Epidermal melanocyte (primary cell): ENCODE data around the gene SUOX.
A peak's percentile ranks its signal among the peaks of the same experiment; 100 is the strongest.
"Not testable (repeated sequence)": the region's sequence is repeated elsewhere in the genome, so short reads cannot be mapped to it uniquely, and the experiment has no call there.

Experiments used
- DNase-seq: peaks from one replicate; pipeline ENCODE4 v3.0.0; 2011; ENCODE audit warnings: low spot score; ENCODE audit not compliant: insufficient read length

SUOX gene

GRCh38 chr12:56020423-56021184 lies 23.5 kb downstream of the SUOX start, which contains the start of gene IKZF4:
IKZF4 (plus strand) TSS chr12:56021043; CDS start chr12:56021494, 451 bp downstream.
- no peak for DNase-seq

DNA sequence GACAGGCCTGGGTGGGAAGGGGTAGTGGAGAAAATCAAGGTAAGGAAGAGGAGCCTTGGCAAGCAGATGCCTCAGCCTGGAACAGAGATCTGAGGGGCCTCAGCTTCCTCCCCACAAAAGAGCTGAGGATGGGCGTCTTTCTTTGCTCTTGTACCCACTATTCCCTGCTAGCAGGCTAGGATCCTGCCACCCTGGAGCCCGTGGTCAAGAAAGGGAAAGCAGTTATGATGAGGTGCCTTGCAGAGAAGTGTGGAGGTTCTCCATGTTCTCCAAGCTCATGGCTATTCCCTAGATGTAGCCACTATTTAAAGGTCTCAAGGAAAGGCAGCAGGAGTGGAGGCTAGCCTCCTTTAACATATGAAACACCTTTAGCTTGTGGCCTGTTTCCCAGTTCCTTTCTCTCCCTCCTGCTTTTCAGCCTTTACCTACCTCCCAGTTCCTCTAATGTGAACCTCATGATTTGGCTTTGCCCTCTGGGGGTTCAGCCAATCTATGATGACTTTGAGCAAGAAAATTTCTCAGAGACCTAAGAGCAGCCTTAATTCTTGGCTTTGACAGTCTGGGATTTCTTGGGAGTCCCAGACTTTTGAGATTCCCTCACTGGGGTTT lies 24.9 kb downstream of the SUOX start:
- DNase-seq = no peak

DNA sequence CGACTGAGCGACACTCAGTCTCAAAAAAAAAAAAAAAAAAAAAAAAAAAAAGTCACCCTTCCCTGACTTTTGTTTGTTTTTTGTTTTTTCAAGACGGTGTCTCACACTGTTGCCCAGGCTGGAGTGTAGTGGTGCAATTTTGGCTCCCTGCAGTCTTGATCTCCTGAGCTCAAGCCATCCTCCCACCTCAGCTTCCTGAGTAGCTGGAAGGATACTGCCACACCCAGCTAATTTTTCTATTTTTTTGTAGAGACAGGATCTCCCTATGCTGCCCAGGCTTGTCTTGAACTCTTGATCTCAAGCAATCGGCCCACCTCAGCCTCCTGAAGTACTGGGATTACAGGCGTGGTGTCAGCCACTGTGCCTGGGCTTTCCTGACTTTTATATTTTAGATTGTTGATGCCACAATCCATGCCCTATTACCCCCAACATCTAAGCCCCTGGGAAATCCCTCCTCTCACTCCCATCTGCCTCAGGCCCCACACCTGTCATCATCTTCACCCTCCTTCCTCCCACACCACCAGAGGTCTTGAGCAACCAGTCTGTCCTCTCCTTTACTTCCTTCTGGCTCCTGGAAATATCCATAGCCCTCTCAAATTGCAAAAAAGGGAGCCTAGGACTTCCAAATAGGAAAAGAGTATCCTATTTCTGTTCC lies 31.6 kb downstream of the SUOX start:
- no peak for DNase-seq

- no peak for DNase-seq
Measured at GRCh38 chr12:56029166-56029519, 32.1 kb downstream of the SUOX start.

- peak; percentile 74 for DNase-seq
Measured at GRCh38 chr12:56029666-56030293, 32.7 kb downstream of the SUOX start.

DNA sequence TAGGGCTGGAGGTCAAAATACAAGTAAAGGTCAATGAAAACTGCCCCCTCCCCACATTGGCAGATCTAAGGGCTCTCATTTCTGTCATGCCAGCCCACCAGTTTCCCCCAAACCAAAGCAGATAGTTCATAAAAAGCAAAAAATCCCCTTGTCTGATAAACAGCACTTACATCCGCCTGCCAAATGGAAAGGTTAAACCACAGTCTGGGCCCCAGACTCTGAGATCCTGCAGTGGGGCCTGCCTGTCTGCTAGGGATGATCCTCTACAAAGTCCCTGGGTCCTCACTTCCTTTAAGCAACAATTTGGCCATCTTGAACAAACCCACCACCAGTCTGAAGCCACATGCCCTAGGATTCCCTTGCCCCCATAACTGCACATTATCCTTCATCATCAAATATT lies 34.9 kb downstream of the SUOX start:
- DNase-seq = no peak

DNA sequence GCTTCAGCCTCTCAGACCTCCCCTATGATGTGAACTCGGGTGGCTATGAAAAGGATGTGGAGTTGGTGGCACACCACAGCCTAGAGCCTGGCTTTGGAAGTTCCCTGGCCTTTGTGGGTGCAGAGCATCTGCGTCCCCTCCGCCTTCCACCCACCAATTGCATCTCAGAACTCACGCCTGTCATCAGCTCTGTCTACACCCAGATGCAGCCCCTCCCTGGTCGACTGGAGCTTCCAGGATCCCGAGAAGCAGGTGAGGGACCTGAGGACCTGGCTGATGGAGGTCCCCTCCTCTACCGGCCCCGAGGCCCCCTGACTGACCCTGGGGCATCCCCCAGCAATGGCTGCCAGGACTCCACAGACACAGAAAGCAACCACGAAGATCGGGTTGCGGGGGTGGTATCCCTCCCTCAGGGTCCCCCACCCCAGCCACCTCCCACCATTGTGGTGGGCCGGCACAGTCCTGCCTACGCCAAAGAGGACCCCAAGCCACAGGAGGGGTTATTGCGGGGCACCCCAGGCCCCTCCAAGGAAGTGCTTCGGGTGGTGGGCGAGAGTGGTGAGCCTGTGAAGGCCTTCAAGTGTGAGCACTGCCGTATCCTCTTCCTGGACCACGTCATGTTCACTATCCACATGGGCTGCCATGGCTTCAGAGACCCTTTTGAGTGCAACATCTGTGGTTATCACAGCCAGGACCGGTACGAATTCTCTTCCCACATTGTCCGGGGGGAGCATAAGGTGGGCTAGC lies 37.7 kb downstream of the SUOX start:
- DNase-seq = no peak

- DNase-seq = no peak
Measured at GRCh38 chr12:56037161-56037560, 40.1 kb downstream of the SUOX start.

GRCh38 chr12:56038022-56038655 lies 41.1 kb downstream of the SUOX start:
- no peak for DNase-seq

DNA sequence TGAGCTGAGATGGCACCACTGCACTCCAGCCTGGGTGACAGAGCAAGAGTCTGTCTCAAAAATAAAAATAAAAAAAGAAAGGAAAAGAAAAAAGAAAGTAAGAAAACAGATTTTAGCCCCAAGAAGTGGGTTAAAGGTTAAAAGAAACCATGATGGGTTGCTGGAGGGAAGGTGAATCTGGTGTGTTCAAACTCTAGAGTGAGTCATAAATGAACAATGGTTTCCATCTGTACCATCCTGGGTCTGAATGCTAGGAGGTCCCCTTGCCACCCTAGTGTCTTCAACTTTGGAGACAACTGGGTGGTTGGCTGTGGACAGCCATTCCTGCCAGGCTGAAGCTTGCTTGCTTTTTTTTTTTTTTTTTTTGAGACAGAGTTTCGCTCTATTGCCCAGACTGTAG lies 43.1 kb downstream of the SUOX start:
- DNase-seq = no peak

GRCh38 chr12:56040963-56041551 lies 44.0 kb downstream of the SUOX start:
- DNase-seq = no peak

DNA sequence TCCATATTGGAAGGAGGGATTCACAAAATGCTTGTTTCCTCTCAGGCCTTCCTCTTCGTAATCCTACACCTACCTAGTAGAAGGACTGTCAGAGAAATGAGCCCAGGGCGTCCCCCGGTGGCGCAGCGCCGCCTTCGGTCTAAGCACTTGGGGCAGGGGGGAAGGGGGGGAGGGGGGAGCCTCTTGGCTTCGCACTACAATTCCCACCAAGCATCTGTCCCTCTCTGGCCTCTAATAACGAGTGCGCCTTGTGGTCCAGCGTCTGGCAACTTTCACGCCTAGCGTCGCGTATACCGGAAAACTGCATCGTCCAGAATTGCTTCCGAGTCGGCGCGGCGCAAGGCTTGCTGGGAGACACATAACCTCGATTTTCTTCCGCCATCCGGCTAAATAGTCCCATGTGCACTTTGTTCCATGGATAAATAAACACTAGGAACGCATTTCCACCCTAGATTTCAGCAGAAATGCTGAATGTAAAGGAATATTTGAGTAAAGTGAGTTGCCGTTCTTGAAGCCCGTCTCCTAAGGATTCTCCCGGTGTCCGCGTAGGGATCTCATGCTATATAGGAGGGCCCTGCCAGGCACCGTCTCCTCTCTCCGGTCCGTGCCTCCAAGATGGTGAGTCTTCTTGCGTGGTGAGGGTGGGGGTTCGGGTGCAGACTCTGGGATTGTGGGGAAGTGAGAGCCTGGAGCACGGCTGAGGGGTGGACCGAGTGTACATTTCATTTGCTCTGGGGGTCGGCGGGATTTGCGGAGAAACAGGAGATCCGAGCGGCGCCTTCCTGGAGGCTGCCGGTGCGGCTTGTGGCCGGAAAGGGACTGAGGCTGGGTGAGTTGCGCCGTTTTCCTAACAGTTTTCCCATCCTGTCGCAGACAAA lies 44.7 kb downstream of the SUOX start, which contains the start of gene RPS26:
TSS of gene RPS26 (plus strand) at position 367 of the 878 bp plus-strand sequence. CDS start at position 616, 249 bp downstream.
- peak; percentile 80 for DNase-seq

DNA sequence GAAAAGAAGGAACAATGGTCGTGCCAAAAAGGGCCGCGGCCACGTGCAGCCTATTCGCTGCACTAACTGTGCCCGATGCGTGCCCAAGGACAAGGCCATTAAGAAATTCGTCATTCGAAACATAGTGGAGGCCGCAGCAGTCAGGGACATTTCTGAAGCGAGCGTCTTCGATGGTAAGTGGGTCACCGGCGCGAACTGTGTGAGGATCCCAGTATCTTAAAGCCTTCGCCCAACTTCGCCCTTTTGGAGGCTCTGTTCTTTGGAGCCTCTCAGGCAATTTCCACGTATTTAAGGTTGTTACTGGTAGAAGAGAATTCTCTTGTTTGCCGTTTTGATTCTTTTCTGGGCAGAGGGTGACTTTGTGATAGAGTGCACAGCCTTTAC lies 45.3 kb downstream of the SUOX start:
- DNase-seq = not testable (repeated sequence)

- DNase-seq = no peak
Measured at GRCh38 chr12:56042843-56043242, 45.8 kb downstream of the SUOX start.

DNA sequence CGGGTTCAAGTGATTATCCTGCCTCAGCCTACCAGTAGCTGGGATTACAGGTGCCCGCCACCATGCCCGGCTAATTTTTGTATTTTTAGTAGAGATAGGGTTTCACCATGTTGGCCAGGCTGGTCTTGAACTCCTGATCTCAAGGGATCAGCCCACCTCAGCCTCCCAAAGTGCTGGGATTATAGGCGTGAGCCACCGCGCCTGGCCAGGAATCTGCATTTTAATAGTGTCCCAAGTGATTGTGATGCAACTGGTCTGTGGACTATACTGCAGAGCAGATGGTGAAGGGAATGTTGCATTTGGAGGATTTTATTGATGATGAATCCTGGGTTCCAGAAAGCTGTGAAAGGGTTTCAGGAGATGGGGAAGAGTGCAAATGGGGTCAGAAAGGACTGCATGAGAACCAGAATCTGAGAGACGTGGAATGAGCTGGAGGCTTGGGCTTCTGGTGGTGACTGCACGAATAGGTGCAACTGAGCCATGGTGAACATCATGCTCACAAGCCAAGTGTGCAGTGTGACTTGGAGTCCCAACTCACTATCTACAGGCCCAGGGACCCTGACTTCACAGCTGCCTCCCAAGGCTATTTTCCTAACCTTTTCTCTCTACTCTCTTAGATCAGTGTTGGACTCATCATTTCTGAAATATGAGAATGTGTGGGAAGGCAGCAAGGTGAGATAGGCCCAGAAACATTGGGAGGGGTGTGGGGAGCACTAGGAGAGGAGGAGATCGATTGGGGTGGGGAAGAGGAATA lies 49.1 kb downstream of the SUOX start:
- DNase-seq = no peak

GRCh38 chr12:56053407-56053893 lies 56.4 kb downstream of the SUOX start:
- no peak for DNase-seq
